ENCODE results near the gene WSB2. TPM values are rescaled to one million over a fixed set of nuclear protein-coding genes. Genes with fewer than 3 reads are reported as not detected.
A peak's percentile ranks its signal among the peaks of the same experiment; 100 is the strongest.

The WSB2 gene
- total and polyA plus RNA-seq, 2 donors from 2014 or later, result 48.8 to 72.5 TPM

DNA sequence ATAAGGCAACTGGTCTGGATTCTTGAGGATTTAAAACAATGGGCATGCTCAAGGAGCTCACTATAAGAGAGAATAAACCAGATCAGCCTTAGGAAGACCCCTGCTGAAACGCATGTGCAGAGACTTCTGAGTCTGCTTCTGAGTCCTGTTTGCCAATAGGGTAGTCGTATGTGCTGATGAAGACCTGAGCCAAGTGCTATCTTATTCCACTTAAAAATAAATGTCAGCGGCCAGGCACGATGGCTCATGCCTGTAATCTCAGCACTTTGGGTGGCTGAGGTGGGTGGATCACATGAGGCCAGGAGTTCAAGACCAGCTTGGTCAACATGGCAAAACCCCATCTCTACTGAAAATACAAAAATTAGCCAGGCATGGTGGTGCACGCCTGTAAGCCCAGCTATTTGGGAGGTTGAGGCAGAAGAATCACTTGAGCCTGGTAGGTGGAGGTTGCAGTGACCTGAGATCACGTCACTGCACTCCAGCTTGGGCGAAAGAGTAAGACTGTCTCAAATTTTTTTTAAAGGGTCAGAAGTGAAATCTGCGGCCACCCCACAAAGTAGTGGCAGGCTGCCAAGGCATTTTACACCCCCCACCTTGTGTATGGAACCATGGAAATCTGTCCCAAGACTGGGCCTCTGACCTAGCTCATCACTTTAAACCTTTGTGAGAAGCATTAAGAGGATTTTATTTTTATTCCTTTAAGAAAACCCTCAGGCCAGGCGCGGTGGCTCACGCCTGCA lies 24.1 kb downstream of the WSB2 start:
- DNase-seq, result no peak
- Histone ChIP-seq H3K4me1 (ENCODE audit: control insufficient read depth in 2 of 3, insufficient read depth in 2 of 3, low read depth in 1 of 3, low read length in 3 of 3) (no peaks in the 10 kb centered on the region), H3K36me3 (ENCODE audit: control insufficient read depth in 2 of 3, insufficient read depth in 3 of 3, low read length in 3 of 3) (peaks cover 14 to 76% (median 53%) of the 10 kb centered on the region in 3 donors)

DNA sequence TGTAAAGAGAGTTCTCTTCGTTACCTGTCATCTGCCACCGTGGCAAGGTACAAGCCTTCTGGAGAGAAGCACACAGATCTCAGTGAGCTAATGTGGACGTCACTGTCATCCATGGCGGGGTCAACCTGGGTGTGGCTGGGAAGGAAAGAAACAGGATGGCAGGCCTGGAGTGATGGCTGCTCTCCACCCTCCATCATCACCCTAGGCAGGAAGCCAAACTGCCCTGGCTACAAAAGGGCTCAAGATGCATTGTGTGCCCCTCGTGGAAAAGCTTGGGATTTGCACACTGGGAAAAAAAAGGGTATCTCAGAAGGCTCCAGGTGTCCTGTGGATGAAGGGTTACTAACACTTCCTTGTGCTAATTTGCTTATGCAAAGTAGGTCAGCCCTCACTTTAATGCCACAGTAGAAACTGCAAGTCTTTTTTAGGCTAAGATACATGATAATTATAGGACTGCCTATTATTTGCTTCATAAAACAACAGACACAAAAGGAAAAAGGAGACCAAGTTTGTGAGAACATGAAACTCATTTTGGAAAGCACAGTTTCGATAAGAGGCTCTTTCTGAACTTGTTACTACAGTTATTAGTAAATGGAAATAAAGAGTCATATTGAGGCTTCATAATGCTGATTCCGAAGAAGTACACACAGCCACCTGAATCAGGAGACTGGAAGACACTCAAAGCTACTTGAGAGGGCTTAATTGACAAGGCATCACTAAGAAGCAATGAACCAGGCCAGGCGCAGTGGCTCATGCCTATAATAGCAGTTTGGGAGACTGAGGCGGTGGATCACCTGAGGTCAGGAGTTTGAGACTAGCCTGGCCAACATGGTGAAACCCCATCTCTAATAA lies 25.6 kb downstream of the WSB2 start:
- no peaks in the 10 kb centered on the region for H3K9me3 ChIP-seq (ENCODE audit: control insufficient read depth in 2 of 3, insufficient read depth in 1 of 3, low read length in 3 of 3)
- no peak overlapping the region for H3K9ac ChIP-seq (ENCODE audit: low read length in 3 of 3)
- TF ChIP-seq, protein P1, sequence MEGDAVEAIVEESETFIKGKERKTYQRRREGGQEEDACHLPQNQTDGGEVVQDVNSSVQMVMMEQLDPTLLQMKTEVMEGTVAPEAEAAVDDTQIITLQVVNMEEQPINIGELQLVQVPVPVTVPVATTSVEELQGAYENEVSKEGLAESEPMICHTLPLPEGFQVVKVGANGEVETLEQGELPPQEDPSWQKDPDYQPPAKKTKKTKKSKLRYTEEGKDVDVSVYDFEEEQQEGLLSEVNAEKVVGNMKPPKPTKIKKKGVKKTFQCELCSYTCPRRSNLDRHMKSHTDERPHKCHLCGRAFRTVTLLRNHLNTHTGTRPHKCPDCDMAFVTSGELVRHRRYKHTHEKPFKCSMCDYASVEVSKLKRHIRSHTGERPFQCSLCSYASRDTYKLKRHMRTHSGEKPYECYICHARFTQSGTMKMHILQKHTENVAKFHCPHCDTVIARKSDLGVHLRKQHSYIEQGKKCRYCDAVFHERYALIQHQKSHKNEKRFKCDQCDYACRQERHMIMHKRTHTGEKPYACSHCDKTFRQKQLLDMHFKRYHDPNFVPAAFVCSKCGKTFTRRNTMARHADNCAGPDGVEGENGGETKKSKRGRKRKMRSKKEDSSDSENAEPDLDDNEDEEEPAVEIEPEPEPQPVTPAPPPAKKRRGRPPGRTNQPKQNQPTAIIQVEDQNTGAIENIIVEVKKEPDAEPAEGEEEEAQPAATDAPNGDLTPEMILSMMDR (IDR thresholded peaks at IDR 0.05; ENCODE audit: borderline replicate concordance, extremely low read depth, insufficient read depth), result no peak
- peaks cover 9 to 68% (median 49%) of the 10 kb centered on the region in 3 donors for H3K36me3 ChIP-seq (ENCODE audit: control insufficient read depth in 2 of 3, insufficient read depth in 3 of 3, low read length in 3 of 3)
- no peak for FAIRE-seq
- H3K27ac ChIP-seq (ENCODE audit: low read depth in 2 of 2, low read length in 2 of 2), result no peak overlapping the region
- intact Hi-C loops (cut with DNase I), result no loop called here
- H3K4me1 ChIP-seq (ENCODE audit: control insufficient read depth in 2 of 3, insufficient read depth in 2 of 3, low read depth in 1 of 3, low read length in 3 of 3), result no peaks in the 10 kb centered on the region
- no peaks in the 10 kb centered on the region for H3K27me3 ChIP-seq (ENCODE audit: control insufficient read depth, insufficient read depth, low read length)
- peak in 1 of 5 donors; percentile 16 for DNase-seq
- H3K4me3 ChIP-seq (ENCODE audit: low read length in 3 of 3), result no peak overlapping the region

More for the DNA sequence above, 24.1 kb downstream of the WSB2 start:
- H3K9me3 ChIP-seq (ENCODE audit: control insufficient read depth in 2 of 3, insufficient read depth in 1 of 3, low read length in 3 of 3), result no peaks in the 10 kb centered on the region
- no peak overlapping the region for H3K9ac ChIP-seq (ENCODE audit: low read length in 3 of 3)
- intact Hi-C loops (cut with DNase I), result no loop called here
- no peaks in the 10 kb centered on the region for H3K27me3 ChIP-seq (ENCODE audit: control insufficient read depth, insufficient read depth, low read length)
- no peak overlapping the region for H3K27ac ChIP-seq (ENCODE audit: low read depth in 2 of 2, low read length in 2 of 2)
- no peak overlapping the region for H3K4me3 ChIP-seq (ENCODE audit: low read length in 3 of 3)
- TF ChIP-seq, protein P1 (IDR thresholded peaks at IDR 0.05; ENCODE audit: borderline replicate concordance, extremely low read depth, insufficient read depth), result no peak
- FAIRE-seq, result no peak

DNA sequence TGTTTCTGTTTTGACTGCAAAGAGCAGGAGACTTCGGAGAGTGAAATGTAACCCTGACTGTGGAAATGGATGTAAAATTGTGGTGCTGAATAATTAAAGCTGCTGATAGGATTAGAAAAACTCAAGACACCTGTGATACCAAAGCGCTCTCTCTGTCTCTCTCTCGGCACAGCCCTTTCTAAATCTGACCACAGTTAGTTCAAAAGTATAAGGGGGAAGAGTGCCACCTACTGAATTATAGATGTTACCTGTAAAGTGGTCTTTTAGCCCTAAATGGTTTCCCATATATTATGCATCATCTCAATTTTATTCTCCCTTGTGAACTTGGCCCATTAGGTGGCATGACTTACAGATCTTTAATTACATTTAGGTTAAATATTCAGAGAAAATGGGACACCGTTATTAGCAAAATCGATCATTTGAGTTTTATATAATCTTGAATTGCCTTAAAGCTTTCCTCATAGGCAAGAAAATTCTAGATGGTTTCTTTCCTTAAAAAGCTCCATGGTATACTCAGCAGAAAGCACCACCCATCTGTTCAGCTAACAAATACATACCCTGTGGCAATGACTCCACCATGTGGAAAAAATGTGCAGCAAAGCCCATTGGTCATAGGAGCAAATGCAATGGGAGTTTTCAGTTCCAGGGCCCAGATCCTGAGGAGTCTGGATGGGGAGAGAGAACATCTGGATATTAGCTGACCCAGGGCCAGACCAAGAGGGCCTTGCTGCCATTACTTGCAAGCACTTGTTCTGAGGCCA lies 26.4 kb downstream of the WSB2 start:
- Histone ChIP-seq H3K36me3 (ENCODE audit: control insufficient read depth in 2 of 3, insufficient read depth in 3 of 3, low read length in 3 of 3) (peaks cover 6 to 66% (median 45%) of the 10 kb centered on the region in 3 donors), H3K9me3 (ENCODE audit: control insufficient read depth in 2 of 3, insufficient read depth in 1 of 3, low read length in 3 of 3) (no peaks in the 10 kb centered on the region), H3K4me3 (ENCODE audit: low read length in 3 of 3) (no peak overlapping the region), H3K9ac (ENCODE audit: low read length in 3 of 3) (no peak overlapping the region), H3K4me1 (ENCODE audit: control insufficient read depth in 2 of 3, insufficient read depth in 2 of 3, low read depth in 1 of 3, low read length in 3 of 3) (no peaks in the 10 kb centered on the region), H3K27me3 (ENCODE audit: control insufficient read depth, insufficient read depth, low read length) (no peaks in the 10 kb centered on the region), H3K27ac (ENCODE audit: low read depth in 2 of 2, low read length in 2 of 2) (no peak overlapping the region)
- TF ChIP-seq, protein P1 (IDR thresholded peaks at IDR 0.05; ENCODE audit: borderline replicate concordance, extremely low read depth, insufficient read depth), result peak; percentile 28
- FAIRE-seq, result no peak
- peak in 3 of 5 donors; percentile 38 to 72 (median 63) for DNase-seq
- intact Hi-C loops (cut with DNase I), result no loop called here

Measured in kidney (tissue), 14 donors.